ENCODE measurements around the gene IRF7. TPM values are rescaled to one million over a fixed set of nuclear protein-coding genes. Genes with fewer than 3 reads are reported as not detected.

Gene IRF7
- total RNA-seq, 4 donors from 2014 or later = 40.4 to 122 (median 49.9) TPM

DNA sequence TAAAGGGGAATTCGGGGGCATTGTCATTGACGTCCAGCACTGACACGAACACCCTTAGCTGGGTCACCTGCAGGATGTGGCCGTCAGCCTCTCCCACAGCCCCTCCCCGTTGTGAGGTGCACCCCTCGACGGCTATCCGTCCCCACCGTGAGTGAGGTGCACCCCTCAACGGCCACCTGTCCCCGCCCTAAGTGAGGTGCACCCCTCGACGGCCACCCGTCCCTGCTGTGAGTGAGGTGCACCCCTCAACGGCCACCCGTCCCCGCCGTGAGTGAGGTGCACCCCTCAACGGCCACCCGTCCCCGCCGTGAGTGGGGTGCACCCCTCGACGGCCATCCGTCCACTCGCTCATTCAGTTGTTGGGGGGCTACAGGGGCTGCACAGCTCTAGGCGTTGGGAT is 6.1 kb upstream of the IRF7 start:
- peaks cover 6 to 22% (median 19%) of the 10 kb centered on the region in 4 donors for H3K4me1 ChIP-seq
- no peaks in the 10 kb centered on the region for H3K9me3 ChIP-seq
- DNase-seq = no peak
- no peak for TF ChIP-seq POLR2A (IDR thresholded peaks at IDR 0.05)
- no peak for TF ChIP-seq POLR2AphosphoS5 (IDR thresholded peaks at IDR 0.05)
- TF ChIP-seq EP300 (IDR thresholded peaks at IDR 0.05; ENCODE audit: low read depth) = no peak
- TF ChIP-seq, protein P1, sequence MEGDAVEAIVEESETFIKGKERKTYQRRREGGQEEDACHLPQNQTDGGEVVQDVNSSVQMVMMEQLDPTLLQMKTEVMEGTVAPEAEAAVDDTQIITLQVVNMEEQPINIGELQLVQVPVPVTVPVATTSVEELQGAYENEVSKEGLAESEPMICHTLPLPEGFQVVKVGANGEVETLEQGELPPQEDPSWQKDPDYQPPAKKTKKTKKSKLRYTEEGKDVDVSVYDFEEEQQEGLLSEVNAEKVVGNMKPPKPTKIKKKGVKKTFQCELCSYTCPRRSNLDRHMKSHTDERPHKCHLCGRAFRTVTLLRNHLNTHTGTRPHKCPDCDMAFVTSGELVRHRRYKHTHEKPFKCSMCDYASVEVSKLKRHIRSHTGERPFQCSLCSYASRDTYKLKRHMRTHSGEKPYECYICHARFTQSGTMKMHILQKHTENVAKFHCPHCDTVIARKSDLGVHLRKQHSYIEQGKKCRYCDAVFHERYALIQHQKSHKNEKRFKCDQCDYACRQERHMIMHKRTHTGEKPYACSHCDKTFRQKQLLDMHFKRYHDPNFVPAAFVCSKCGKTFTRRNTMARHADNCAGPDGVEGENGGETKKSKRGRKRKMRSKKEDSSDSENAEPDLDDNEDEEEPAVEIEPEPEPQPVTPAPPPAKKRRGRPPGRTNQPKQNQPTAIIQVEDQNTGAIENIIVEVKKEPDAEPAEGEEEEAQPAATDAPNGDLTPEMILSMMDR (IDR thresholded peaks at IDR 0.05) = no peak
- H3K27ac ChIP-seq = no peak overlapping the region
- in situ Hi-C loops (cut with MboI; ENCODE audit: low pct_ligation_motif_present in 1 of 4, low pct_unique_long_range_greater_than_20kb in 1 of 4, low sequenced_read_pairs in 3 of 4) = no loop called here
- H3K4me3 ChIP-seq = no peak overlapping the region
- H3K27me3 ChIP-seq = peaks cover 21% of the 10 kb centered on the region
- 84 to 85% methylated on average over 4 to 27 of the region's 27 CpGs for WGBS, 2 donors (ENCODE audit: low coverage in 1 of 2)
- no peaks in the 10 kb centered on the region for H3K36me3 ChIP-seq
- intact Hi-C loops (cut with DNase I; ENCODE audit: low total_unique reads) = no loop called here

DNA sequence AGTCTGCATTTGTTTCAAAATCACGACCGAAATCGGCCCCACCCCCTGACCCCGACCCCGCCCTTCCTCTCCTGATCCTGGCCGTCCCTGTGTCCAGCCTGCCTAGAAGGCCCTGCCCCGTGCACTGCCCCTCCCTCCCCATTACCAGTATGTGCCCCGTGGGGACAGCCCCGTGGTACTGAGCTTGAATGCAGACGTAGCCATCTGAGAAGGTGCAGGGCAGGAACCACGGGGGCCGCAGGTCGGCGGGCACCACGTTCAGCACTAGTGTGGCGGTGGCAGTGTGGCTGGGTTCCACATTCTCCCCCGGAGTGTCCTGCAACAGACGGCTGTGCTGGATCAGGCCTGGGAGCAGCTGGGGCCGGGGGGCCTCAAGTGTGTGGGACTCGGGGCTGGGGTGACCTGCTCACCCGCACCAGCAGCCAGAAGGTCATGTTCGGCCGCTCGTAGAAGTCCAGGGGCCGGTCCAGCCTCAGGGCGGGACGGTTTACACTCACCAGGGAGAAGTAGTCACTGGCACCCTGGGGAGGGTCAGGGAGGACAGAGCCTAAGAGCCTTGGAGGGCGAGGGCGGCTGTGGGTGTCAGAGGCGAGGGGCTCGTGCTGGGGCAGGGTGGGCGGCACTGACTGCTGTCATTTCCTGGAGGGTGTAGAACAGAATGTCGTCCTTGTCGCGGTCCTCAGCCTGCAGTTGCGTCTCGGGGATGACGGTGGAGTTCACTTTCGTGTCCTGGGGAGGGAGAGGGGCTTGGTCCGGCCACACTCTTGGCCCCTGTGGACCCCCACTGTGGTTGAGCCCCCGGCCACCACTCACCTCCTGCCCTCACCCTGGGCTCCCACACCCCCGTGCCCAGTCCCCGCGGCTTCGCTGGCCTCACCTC is 5.4 kb upstream of the IRF7 start:
- 80 to 100% methylated on average over 2 to 38 of the region's 45 CpGs for WGBS, 2 donors (ENCODE audit: low coverage in 1 of 2)
- DNase-seq = no peak
- intact Hi-C loops (cut with DNase I; ENCODE audit: low total_unique reads) = no loop called here

DNA sequence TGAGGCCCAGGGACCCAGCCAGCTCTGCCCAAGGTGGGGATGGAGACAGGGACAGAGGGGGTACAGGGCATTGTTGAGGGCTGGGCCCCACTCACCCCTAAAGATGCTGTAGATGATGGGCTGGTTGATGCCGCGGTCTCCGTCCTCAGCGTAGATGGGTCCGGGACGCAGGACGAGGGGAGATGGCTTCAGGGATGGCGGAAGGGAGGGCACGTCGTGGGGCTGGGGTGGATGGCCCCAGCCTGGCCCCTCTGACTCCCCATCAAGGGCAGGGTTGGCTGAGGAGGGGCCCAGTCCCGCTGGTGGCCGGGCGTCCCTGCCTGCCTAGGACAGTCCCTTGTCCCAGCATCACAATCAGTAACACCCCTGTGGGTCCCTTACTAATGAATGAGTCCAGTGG is 4.5 kb upstream of the IRF7 start:
- intact Hi-C loops (cut with DNase I; ENCODE audit: low total_unique reads) (no loop called here), in situ Hi-C loops (cut with MboI; ENCODE audit: low pct_ligation_motif_present in 1 of 4, low pct_unique_long_range_greater_than_20kb in 1 of 4, low sequenced_read_pairs in 3 of 4) (no loop called here)
- no peak for TF ChIP-seq POLR2AphosphoS5 (IDR thresholded peaks at IDR 0.05)
- no peak for TF ChIP-seq EP300 (IDR thresholded peaks at IDR 0.05; ENCODE audit: low read depth)
- TF ChIP-seq, protein P1 (IDR thresholded peaks at IDR 0.05) = no peak
- TF ChIP-seq POLR2A (IDR thresholded peaks at IDR 0.05) = no peak
- Histone ChIP-seq H3K9me3 (no peaks in the 10 kb centered on the region), H3K36me3 (no peaks in the 10 kb centered on the region), H3K27ac (no peak overlapping the region), H3K4me1 (peaks cover under 1 to 15% (median 14%) of the 10 kb centered on the region in 4 donors), H3K4me3 (no peak overlapping the region), H3K27me3 (peaks cover 5% of the 10 kb centered on the region)
- no peak for DNase-seq
- WGBS, 2 donors (ENCODE audit: low coverage in 1 of 2) = 89% methylated on average over 13 of the region's 13 CpGs; no CpG with 5 or more reads in 1 of the 2 donors

More for the DNA sequence above, 5.4 kb upstream of the IRF7 start:
- H3K4me1 ChIP-seq = peaks cover under 1 to 21% (median 18%) of the 10 kb centered on the region in 4 donors
- no peaks in the 10 kb centered on the region for H3K36me3 ChIP-seq
- no peak overlapping the region for H3K4me3 ChIP-seq
- H3K27me3 ChIP-seq = peaks cover 15% of the 10 kb centered on the region
- H3K27ac ChIP-seq = no peak overlapping the region
- in situ Hi-C loops (cut with MboI; ENCODE audit: low pct_ligation_motif_present in 1 of 4, low pct_unique_long_range_greater_than_20kb in 1 of 4, low sequenced_read_pairs in 3 of 4) = no loop called here
- TF ChIP-seq POLR2A (IDR thresholded peaks at IDR 0.05) = no peak
- TF ChIP-seq POLR2AphosphoS5 (IDR thresholded peaks at IDR 0.05) = no peak
- TF ChIP-seq, protein P1 (IDR thresholded peaks at IDR 0.05) = no peak
- TF ChIP-seq EP300 (IDR thresholded peaks at IDR 0.05; ENCODE audit: low read depth) = no peak
- H3K9me3 ChIP-seq = no peaks in the 10 kb centered on the region

DNA sequence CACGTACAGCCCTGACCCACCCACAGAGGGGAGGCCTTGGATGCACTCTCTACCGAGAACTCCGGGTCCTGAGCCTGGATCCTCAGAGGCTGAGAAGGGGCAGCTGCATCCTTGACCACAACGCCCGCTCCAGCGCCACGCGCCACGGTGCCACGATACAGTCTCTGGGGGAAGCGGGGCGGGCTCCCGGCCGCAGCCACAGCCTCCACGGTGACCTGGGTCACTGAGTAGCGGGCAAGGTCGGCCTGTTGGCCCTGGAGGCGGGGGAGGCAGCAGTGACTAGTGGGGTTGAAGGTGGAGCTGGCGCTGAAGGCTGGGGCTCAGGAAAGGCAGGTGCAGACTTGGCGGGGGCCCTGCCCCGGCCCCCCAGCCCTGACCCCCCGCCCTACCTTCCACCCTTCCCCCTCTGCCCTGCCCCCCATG is 3.9 kb upstream of the IRF7 start:
- Histone ChIP-seq H3K4me1 (peaks cover 7 to 20% (median 20%) of the 10 kb centered on the region in 4 donors), H3K36me3 (no peaks in the 10 kb centered on the region), H3K4me3 (no peak overlapping the region), H3K27ac (no peak overlapping the region), H3K9me3 (no peaks in the 10 kb centered on the region), H3K27me3 (peaks cover under 1% of the 10 kb centered on the region)
- in situ Hi-C loops (cut with MboI; ENCODE audit: low pct_ligation_motif_present in 1 of 4, low pct_unique_long_range_greater_than_20kb in 1 of 4, low sequenced_read_pairs in 3 of 4) = no loop called here
- no peak for DNase-seq
- 89% methylated on average over 20 of the region's 22 CpGs; no CpG with 5 or more reads in 1 of the 2 donors for whole genome bisulfite sequencing, 2 donors (ENCODE audit: low coverage in 1 of 2)
- intact Hi-C loops (cut with DNase I; ENCODE audit: low total_unique reads) = no loop called here
- no peak for TF ChIP-seq POLR2A (IDR thresholded peaks at IDR 0.05)
- TF ChIP-seq, protein P1 (IDR thresholded peaks at IDR 0.05) = no peak
- TF ChIP-seq EP300 (IDR thresholded peaks at IDR 0.05; ENCODE audit: low read depth) = no peak

Measured in transverse colon (tissue), 4 donors.